GM19238 (cell line): Measurements from ENCODE around the gene CCDC180.
A peak's percentile ranks its signal among the peaks of the same experiment; 100 is the strongest.
"Not testable (repeated sequence)": the region's sequence is repeated elsewhere in the genome, so short reads cannot be mapped to it uniquely, and the experiment has no call there.

Experiments
- DNase-seq: peaks from one replicate; pipeline ENCODE4 v3.0.0; 2011; ENCODE audit warnings: low spot score; ENCODE audit not compliant: insufficient read length

The CCDC180 gene

DNA sequence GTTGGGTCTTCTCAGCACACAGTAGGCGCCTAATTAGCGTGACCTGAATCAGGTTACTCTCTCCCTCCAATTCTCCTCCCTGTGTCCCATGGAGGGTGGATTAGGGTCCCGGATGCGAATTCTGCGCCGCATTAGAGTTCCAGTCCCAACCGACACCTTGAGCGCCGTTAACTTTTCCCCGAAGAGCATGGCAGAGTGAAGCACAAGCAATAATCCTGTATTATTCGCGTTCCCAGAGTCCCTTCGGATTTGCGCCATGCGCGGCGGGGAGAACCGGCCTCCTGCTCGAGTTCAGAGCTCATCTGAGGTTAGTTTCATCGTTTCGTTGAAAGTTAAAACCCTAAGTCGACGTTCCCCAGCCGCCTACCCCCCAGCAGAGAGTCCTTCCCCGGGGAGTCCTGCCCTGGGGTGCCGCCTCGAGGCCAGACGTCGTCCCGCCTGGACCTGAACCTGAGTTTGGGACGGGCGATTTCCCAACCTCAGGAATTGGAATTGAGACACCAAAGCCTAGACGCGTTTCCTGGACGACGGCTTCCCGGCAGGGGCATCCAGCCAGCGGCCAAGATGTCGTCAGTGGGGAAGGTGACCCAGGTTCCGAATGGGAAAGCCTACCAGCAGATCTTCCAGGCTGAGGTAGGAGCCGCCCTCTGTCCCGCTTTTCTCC, at the start of gene CCDC180:
Gene CCDC180 (plus strand): TSS at position 160 of the 664 bp plus-strand sequence. CDS start 405 bp downstream, at position 565.
- DNase-seq, result no peak

DNA sequence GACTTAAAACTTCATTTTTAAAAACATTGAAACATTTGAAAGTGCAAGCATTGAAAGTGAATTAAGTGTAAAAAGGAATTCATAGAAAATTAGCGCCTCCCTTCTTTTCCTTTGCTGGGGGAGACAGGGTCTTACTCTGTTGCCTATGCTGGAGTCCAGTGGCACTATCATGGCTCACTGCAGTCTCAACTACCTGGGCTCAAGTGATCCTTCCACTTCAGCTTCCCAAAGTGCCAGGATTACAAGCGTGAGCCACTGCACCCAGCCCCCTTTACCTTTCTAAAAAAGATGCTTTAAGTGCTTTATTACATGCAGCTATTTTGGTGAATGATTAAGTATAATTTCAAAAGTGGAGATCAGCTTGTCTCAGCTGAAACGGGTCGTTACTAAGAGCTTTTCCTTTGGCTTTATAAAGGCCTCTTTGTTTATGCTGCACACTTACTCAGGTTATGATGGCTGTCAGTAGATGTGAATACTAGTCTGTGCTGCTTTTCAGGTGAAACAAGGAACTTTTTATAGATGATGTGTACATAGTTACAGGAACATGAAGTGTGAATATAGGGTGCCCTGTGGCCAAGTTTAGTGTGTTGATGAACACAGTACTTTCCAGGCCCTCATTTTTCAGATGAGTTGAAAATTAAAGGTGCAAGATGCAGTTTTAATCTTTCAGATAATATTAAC, 47.5 kb upstream of the CCDC180 start:
- not testable (repeated sequence) for DNase-seq

DNA sequence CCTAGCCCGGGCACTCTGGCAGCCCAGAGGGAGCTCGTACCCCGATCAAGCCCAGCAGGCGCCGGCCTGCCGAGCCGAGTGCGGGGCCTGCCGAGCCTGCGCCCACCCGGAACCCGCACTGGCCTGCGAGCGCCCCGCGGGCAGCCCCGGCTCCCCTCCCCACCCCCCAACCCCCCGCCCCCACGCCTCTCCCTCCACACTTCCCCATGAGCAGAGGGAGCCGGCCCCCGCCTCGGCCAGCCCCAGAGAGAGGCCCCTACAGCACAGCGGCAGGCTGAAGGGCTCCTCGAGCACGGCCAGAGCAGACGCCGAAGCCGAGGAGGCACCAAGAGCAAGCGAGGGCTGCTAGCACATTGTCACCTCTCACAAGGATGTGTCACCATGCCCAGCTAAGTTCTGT, 36.2 kb upstream of the CCDC180 start:
- no peak for DNase-seq

DNA sequence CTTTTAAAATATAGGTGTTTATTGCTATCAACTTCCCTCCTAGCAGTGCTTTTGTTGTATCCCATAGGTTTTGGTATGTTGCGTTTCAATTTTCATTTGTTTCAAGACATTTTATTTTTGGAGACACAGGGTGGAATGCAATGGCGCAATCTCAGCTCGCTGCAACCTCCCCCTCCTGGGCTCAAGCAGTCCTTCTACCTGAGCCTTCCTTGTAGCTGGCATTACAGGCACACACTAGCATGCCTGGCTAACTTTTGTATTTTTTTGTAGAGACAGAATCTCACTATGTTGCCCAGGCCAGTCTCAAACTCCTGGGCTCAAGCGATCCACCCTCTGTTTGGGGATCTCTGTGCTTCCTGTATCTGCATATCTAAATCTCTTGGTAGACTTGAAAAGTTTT, 35.4 kb upstream of the CCDC180 start:
- no peak for DNase-seq

- DNase-seq, result no peak
These were observed 31.1 kb upstream of the CCDC180 start for GRCh38 chr9:97276310-97276852.

- DNase-seq, result no peak
These were observed 29.5 kb upstream of the CCDC180 start for GRCh38 chr9:97277953-97278352.

DNA sequence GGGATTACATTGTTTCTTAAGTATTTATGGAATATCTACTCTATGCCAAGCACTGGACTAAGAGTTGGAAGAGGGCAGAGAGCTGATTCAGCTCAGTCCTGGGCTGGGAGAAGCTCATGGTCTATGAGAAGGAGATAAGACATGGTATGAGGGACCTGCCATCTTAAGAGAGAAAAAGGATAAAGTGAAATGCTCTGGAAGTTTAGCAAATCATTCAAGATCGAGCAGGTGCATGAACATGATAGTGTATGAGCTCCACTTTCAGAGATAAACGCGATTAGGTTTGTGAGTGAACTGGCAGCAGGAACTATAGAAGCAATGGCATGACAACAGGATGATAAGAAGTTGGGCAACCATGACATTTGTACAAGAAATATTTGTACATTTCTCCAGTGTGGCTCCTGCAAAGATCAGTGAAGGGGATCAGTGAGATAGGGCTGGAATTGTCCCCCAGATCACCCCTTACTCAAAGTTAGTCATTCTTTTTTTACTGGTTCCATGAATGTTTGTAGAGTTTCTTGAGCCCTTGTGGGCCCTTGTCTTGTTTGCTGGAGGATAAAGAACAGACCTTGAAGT, 26.6 kb upstream of the CCDC180 start:
- no peak for DNase-seq

GRCh38 chr9:97283768-97284167, 23.7 kb upstream of the CCDC180 start:
- no peak for DNase-seq

- no peak for DNase-seq
These were observed 22.7 kb upstream of the CCDC180 start for GRCh38 chr9:97284798-97285197.

- no peak for DNase-seq
These were observed 15.3 kb upstream of the CCDC180 start for GRCh38 chr9:97292200-97292599.

DNA sequence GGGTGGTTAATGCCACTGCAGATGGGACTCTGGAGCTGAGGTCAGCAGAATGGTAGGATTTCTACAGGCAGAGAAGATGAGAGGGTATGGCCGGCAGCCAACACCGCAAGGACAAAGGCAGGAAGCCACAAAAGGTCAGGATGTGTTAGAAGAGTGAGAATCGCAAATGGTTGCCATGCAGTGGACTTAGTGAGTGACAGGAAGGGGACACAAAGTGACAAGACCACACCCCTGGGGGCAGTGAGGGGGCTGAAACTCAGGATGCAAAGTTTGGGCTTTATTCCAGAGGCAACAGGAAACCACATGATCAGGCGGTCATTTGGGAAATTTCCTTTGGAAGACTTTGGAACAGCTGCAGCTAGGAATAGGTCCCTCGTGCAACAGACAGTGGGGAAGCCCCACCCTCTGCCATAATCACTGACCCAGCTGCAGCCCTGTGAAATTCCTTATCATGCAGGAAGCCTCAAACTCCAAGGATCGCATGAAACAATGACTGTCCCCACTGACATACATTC, 14.2 kb upstream of the CCDC180 start:
- no peak for DNase-seq

- DNase-seq, result no peak
These were observed 13.6 kb upstream of the CCDC180 start for GRCh38 chr9:97293818-97294217.

DNA sequence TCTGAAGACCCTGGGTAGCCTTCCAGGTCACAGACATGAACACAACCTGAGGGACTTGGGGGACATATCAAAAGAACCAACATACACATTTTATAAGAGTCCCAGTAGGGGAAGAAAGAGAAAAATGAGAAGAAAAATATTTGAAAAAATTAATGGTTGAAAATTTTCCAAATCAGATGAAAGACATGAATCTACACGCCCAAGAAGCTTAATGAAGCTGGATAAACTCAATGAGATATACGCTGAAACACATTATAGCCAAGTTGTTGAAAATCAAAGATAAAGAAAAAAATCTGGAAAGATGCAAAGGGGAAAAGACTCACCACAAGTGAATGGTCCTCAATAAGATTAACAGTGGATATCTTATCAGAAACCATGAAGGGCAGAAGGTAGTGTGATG, 9.6 kb upstream of the CCDC180 start:
- no peak for DNase-seq

GRCh38 chr9:97299809-97300414, 7.5 kb upstream of the CCDC180 start:
- DNase-seq, result peak; percentile 9

GRCh38 chr9:97300586-97300985, 6.9 kb upstream of the CCDC180 start:
- no peak for DNase-seq

GRCh38 chr9:97301974-97302373, 5.5 kb upstream of the CCDC180 start:
- DNase-seq, result no peak

- DNase-seq, result no peak
These were observed 2.9 kb upstream of the CCDC180 start for GRCh38 chr9:97304586-97304985.

- no peak for DNase-seq
These were observed 1.8 kb upstream of the CCDC180 start for GRCh38 chr9:97305501-97306298.

DNA sequence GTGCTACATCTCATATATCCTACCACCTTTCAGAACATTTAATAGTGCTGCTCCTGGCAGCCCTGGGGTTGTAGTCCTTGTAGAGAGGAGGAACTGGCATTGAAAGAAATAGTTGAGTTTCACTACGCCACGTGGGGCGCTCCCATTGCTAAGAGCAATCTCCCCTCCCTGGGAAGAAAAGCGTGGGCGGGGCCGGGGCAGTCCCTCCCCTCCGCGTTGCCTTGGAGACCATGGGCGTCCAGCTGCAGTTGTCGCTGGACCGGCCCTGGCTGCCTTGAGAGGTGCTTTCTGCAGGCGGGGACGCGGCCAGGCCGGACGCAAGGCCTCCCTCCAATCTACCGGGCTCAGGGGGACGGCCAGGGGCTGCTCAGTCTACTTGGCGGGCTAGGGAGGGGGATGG, 368 bp upstream of the CCDC180 start:
- no peak for DNase-seq

DNA sequence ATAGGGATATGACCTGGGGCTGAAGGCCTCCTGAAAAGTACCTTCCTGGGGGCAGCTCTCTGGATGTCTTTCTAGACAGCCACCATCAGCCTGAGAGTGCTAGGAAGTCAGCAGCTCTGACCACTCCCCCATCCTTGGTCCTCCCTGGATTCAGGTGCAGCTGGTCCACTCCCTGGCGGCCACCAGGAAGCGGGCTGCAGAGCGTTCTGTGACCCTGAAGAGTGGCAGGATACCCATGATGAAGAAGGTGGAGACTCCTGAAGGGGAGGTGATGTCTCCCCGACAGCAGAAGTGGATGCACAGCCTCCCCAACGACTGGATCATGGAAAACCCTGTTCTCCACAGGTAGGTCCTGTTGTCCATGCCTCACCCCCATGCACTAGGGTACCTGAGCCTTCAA, 1.8 kb downstream of the CCDC180 start:
- DNase-seq, result no peak

- no peak for DNase-seq
These were observed 2.6 kb downstream of the CCDC180 start for GRCh38 chr9:97310023-97310422.
